ENCODE measurements around the gene APBA1.

DNA sequence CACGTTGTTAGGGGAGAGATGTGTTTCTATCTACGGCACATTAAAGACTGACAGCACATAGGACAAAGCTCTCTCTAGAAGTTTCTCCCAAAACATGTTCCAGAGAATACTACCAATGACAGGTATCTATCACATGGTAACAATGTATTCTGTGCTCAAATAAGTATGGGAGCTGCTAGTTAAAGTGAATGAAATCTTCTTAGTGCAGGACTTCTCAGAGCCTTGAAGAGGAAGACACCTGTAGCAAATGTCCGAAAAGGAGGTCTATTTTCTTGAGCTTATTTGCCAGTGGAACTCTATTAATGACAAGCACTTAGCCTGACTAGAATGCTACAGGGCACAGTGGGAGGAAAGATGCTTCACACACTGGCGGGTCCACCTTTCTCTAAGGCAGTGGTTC lies 209.8 kb downstream of the APBA1 start:
- TF ChIP-seq RARB (CRISPR knock-in tag; IDR thresholded peaks at IDR 0.05) (no peak), SNAI2 (CRISPR knock-in tag; IDR thresholded peaks at IDR 0.05) (no peak), CSDC2 (CRISPR knock-in tag; IDR thresholded peaks at IDR 0.05) (no peak), ISL1 (CRISPR knock-in tag; IDR thresholded peaks at IDR 0.05) (no peak), PPARA (CRISPR knock-in tag; IDR thresholded peaks at IDR 0.05; ENCODE audit: borderline replicate concordance) (no peak), ZC3H10 (CRISPR knock-in tag; IDR thresholded peaks at IDR 0.05) (no peak)
- TF ChIP-seq, protein P1, sequence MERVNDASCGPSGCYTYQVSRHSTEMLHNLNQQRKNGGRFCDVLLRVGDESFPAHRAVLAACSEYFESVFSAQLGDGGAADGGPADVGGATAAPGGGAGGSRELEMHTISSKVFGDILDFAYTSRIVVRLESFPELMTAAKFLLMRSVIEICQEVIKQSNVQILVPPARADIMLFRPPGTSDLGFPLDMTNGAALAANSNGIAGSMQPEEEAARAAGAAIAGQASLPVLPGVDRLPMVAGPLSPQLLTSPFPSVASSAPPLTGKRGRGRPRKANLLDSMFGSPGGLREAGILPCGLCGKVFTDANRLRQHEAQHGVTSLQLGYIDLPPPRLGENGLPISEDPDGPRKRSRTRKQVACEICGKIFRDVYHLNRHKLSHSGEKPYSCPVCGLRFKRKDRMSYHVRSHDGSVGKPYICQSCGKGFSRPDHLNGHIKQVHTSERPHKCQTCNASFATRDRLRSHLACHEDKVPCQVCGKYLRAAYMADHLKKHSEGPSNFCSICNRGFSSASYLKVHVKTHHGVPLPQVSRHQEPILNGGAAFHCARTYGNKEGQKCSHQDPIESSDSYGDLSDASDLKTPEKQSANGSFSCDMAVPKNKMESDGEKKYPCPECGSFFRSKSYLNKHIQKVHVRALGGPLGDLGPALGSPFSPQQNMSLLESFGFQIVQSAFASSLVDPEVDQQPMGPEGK (CRISPR knock-in tag; IDR thresholded peaks at IDR 0.05; ENCODE audit: borderline replicate concordance) = no peak
- TF ChIP-seq, protein P2, sequence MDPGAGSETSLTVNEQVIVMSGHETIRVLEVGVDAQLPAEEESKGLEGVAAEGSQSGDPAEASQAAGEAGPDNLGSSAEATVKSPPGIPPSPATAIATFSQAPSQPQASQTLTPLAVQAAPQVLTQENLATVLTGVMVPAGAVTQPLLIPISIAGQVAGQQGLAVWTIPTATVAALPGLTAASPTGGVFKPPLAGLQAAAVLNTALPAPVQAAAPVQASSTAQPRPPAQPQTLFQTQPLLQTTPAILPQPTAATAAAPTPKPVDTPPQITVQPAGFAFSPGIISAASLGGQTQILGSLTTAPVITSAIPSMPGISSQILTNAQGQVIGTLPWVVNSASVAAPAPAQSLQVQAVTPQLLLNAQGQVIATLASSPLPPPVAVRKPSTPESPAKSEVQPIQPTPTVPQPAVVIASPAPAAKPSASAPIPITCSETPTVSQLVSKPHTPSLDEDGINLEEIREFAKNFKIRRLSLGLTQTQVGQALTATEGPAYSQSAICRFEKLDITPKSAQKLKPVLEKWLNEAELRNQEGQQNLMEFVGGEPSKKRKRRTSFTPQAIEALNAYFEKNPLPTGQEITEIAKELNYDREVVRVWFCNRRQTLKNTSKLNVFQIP (CRISPR knock-in tag; IDR thresholded peaks at IDR 0.05; ENCODE audit: borderline replicate concordance, low read depth) = no peak

Data from SK-N-SH treated with all-trans-retinoic acid at 6 μM for 48 hours (cell line).